HFF-Myc (cell line): ENCODE results near the gene HEG1.
A peak's percentile ranks its signal among the peaks of the same experiment; 100 is the strongest.

Experiments
- DNase-seq: peaks from one replicate; pipeline ENCODE4 v3.0.0-alpha.2; 2011; ENCODE audit warnings: low read depth; ENCODE audit errors: extremely low read depth
- H3K4me3 ChIP-seq: replicated peaks from 2 replicates; pipeline ENCODE4 v1.5.1; 2011; ENCODE audit warnings: low read depth, mild to moderate bottlenecking, control low read depth, low read length
- CTCF ChIP-seq: IDR thresholded peaks from 2 replicates; pipeline ENCODE4 v1.5.1; 2012; ENCODE audit warnings: mild to moderate bottlenecking, low read depth, low read length, control low read depth; ENCODE audit errors: missing control alignments

Gene HEG1

GRCh38 chr3:125061170-125061569 is 5.4 kb upstream of the HEG1 start:
- no peak for TF ChIP-seq CTCF
- DNase-seq = no peak
- H3K4me3 ChIP-seq = no peak overlapping the region

GRCh38 chr3:125059488-125060245 is 3.9 kb upstream of the HEG1 start:
- H3K4me3 ChIP-seq = no peak overlapping the region
- no peak for DNase-seq
- no peak for TF ChIP-seq CTCF

- TF ChIP-seq CTCF = no peak
- H3K4me3 ChIP-seq = no peak overlapping the region
- no peak for DNase-seq
Measured at GRCh38 chr3:125058959-125059358, 3.2 kb upstream of the HEG1 start.

GRCh38 chr3:125058529-125058928 is 2.7 kb upstream of the HEG1 start:
- TF ChIP-seq CTCF = no peak
- H3K4me3 ChIP-seq = no peak overlapping the region
- DNase-seq = no peak

- DNase-seq = no peak
- TF ChIP-seq CTCF = no peak
- no peak overlapping the region for H3K4me3 ChIP-seq
Measured at GRCh38 chr3:125057186-125057850, 1.5 kb upstream of the HEG1 start.

- no peak for DNase-seq
- no peak for TF ChIP-seq CTCF
- H3K4me3 ChIP-seq = peak overlapping the region; percentile 67
Measured at GRCh38 chr3:125055331-125055912, 375 bp downstream of the HEG1 start.
